ENCODE results near the gene BARHL1.

GRCh38 chr9:132630811-132631210 is 48.4 kb downstream of the BARHL1 start:
- TF ChIP-seq CTCF (IDR thresholded peaks at IDR 0.05): no peak
- no peak for TF ChIP-seq EZH2 (IDR thresholded peaks at IDR 0.05)
- no peak for TF ChIP-seq EZH2phosphoT487 (IDR thresholded peaks at IDR 0.05)

Measured in neural progenitor cell (in vitro differentiated cells).